Loucy (cell line): ENCODE measurements around the gene PFN4.

Experiments used
- H2AFZ ChIP-seq: fragments of 200-600 bp; sonication (generic); 2 replicates; pipeline ENCODE4 v1.6.0; 2016; ENCODE audit warnings: antibody characterized with exemption, mild to moderate bottlenecking, low read length, moderate library complexity
- H3F3A ChIP-seq: fragments of 200-600 bp; 2 replicates; pipeline ENCODE4 v1.6.0; 2016; ENCODE audit warnings: antibody characterized with exemption, low read depth, mild to moderate bottlenecking
- H3K27me3 ChIP-seq: fragments of 200-600 bp; sonication (generic); 2 replicates; pipeline ENCODE4 v1.6.1; 2014; ENCODE audit warnings: low read length, mild to moderate bottlenecking; ENCODE audit not compliant: insufficient read depth, poor library complexity, severe bottlenecking
- H3K36me3 ChIP-seq: fragments of 200-600 bp; sonication (generic); 2 replicates; pipeline ENCODE4 v1.6.1; 2016; ENCODE audit warnings: low read length; ENCODE audit not compliant: insufficient read depth
- H3K4me1 ChIP-seq: fragments of 200-600 bp; sonication (generic); 2 replicates; pipeline ENCODE4 v1.5.1; 2014; ENCODE audit warnings: low read length, mild to moderate bottlenecking; ENCODE audit not compliant: insufficient read depth, poor library complexity, severe bottlenecking
- H3K4me2 ChIP-seq: fragments of 200-600 bp; sonication (generic); 2 replicates; pipeline ENCODE4 v1.6.0; 2014; ENCODE audit warnings: antibody characterized with exemption, low read length, low read depth, mild to moderate bottlenecking; ENCODE audit not compliant: poor library complexity, severe bottlenecking
- H3K4me3 ChIP-seq: fragments of 200-600 bp; sonication (generic); 2 replicates; pipeline ENCODE4 v1.5.1; 2014; ENCODE audit warnings: low read length, mild to moderate bottlenecking, mixed read lengths; ENCODE audit not compliant: poor library complexity, severe bottlenecking
- H3K79me2 ChIP-seq: fragments of 200-600 bp; sonication (generic); 2 replicates; pipeline ENCODE4 v1.6.1; 2014; ENCODE audit warnings: low read length; ENCODE audit not compliant: insufficient read depth
- H3K9ac ChIP-seq: fragments of 200-600 bp; sonication (generic); 2 replicates; pipeline ENCODE4 v1.6.0; 2014; ENCODE audit warnings: mild to moderate bottlenecking, low read depth, low read length, moderate library complexity; ENCODE audit not compliant: poor library complexity, severe bottlenecking
- H3K9me2 ChIP-seq: fragments of 200-600 bp; sonication (generic); replicated peaks from 2 replicates; pipeline ENCODE4 v1.6.1; 2016; ENCODE audit warnings: low read depth, low read length, mixed read lengths
- H3K9me3 ChIP-seq: fragments of 200-600 bp; sonication (generic); 2 replicates; pipeline ENCODE4 v1.6.1; 2014; ENCODE audit warnings: mild to moderate bottlenecking, antibody characterized with exemption, low read length, low read depth; ENCODE audit not compliant: insufficient read depth
- H4K20me1 ChIP-seq: fragments of 200-600 bp; sonication (generic); 2 replicates; pipeline ENCODE4 v1.6.0; 2014; ENCODE audit warnings: antibody characterized with exemption, low read length, mild to moderate bottlenecking; ENCODE audit not compliant: insufficient read depth, poor library complexity, severe bottlenecking
- CTCF ChIP-seq: fragments of 200-600 bp; sonication (generic); conservative IDR thresholded peaks from 2 replicates; pipeline ENCODE4 v1.5.1; 2014; ENCODE audit warnings: mild to moderate bottlenecking, antibody characterized with exemption, low read length
- EZH2phosphoT487 ChIP-seq: fragments of 200-600 bp; IDR thresholded peaks from 2 replicates; pipeline ENCODE4 v1.6.1; 2018; ENCODE audit warnings: antibody characterized with exemption, mild to moderate bottlenecking, moderate library complexity, borderline replicate concordance

PFN4 gene

GRCh38 chr2:24117902-24118301 lies 5.2 kb downstream of the PFN4 start:
- no peak overlapping the region for H2AFZ ChIP-seq
- H3K9ac ChIP-seq = no peak overlapping the region
- H3K36me3 ChIP-seq = no peaks in the 10 kb centered on the region
- no peaks in the 10 kb centered on the region for H3F3A ChIP-seq
- no peaks in the 10 kb centered on the region for H4K20me1 ChIP-seq
- H3K9me3 ChIP-seq = no peaks in the 10 kb centered on the region
- no peak overlapping the region for H3K4me2 ChIP-seq
- H3K79me2 ChIP-seq = no peaks in the 10 kb centered on the region
- no peak overlapping the region for H3K4me3 ChIP-seq
- H3K27me3 ChIP-seq = no peaks in the 10 kb centered on the region
- no peaks in the 10 kb centered on the region for H3K9me2 ChIP-seq
- peaks cover 6% of the 10 kb centered on the region for H3K4me1 ChIP-seq
- TF ChIP-seq CTCF (no peak), EZH2phosphoT487 (no peak)

- Histone ChIP-seq H4K20me1 (no peaks in the 10 kb centered on the region), H3K79me2 (no peaks in the 10 kb centered on the region), H2AFZ (no peak overlapping the region), H3K4me1 (no peaks in the 10 kb centered on the region), H3K9me3 (no peaks in the 10 kb centered on the region), H3K9me2 (no peaks in the 10 kb centered on the region), H3K36me3 (no peaks in the 10 kb centered on the region), H3K9ac (no peak overlapping the region), H3K4me3 (no peak overlapping the region), H3K27me3 (no peaks in the 10 kb centered on the region), H3F3A (no peaks in the 10 kb centered on the region), H3K4me2 (no peak overlapping the region)
- TF ChIP-seq EZH2phosphoT487 (no peak), CTCF (no peak)
Measured at GRCh38 chr2:24115057-24115456, 8.1 kb downstream of the PFN4 start.

- H3K9ac ChIP-seq = no peak overlapping the region
Measured at GRCh38 chr2:24111407-24111901, 11.7 kb downstream of the PFN4 start.

More at GRCh38 chr2:24111407-24111901, 11.7 kb downstream of the PFN4 start:
- Histone ChIP-seq H4K20me1 (no peaks in the 10 kb centered on the region), H3K9me3 (peaks cover 2% of the 10 kb centered on the region; the same call in 1 of the 2 replicates), H3K27me3 (no peaks in the 10 kb centered on the region), H3K9me2 (no peaks in the 10 kb centered on the region), H3K4me1 (no peaks in the 10 kb centered on the region), H3K4me3 (no peak overlapping the region), H3K4me2 (no peak overlapping the region), H3K79me2 (no peaks in the 10 kb centered on the region), H3F3A (no peaks in the 10 kb centered on the region), H2AFZ (no peak overlapping the region), H3K36me3 (no peaks in the 10 kb centered on the region)
- TF ChIP-seq EZH2phosphoT487 (no peak), CTCF (no peak)
